Stimulated activated CD4-positive, alpha-beta T cell treated with anti-CD3 and anti-CD28 coated beads, Interleukin-4, amount 100 ng/mL, for 4 hours (primary cell): ENCODE data around the gene CHST13.

Experiments used
- DNase-seq, 2 experiments: peaks; one replicate each; pipeline ENCODE4 v3.0.0-alpha.2; 2020

CHST13 gene

GRCh38 chr3:126488185-126488584 is 35.8 kb upstream of the CHST13 start:
- no peak for DNase-seq

- no peak for DNase-seq
Observed at GRCh38 chr3:126488886-126489569, 34.9 kb upstream of the CHST13 start.

GRCh38 chr3:126490619-126491018 is 33.3 kb upstream of the CHST13 start:
- DNase-seq, result no peak

- no peak for DNase-seq
Observed at GRCh38 chr3:126491221-126492013, 32.5 kb upstream of the CHST13 start.

- DNase-seq, result no peak
Observed at GRCh38 chr3:126493051-126493450, 30.9 kb upstream of the CHST13 start.

- DNase-seq, result no peak
Observed at GRCh38 chr3:126493739-126494138, 30.2 kb upstream of the CHST13 start.

GRCh38 chr3:126494204-126494969 is 29.6 kb upstream of the CHST13 start:
- DNase-seq, result no peak

- no peak for DNase-seq
Observed at GRCh38 chr3:126494970-126495230, 29.1 kb upstream of the CHST13 start.

GRCh38 chr3:126495786-126496185 is 28.2 kb upstream of the CHST13 start:
- no peak for DNase-seq

- no peak for DNase-seq
Observed at GRCh38 chr3:126496894-126497850, 26.8 kb upstream of the CHST13 start.

- no peak for DNase-seq
Observed at GRCh38 chr3:126497956-126498355, 26.0 kb upstream of the CHST13 start.

- no peak for DNase-seq
Observed at GRCh38 chr3:126498461-126498860, 25.5 kb upstream of the CHST13 start.

GRCh38 chr3:126498929-126499328 is 25.0 kb upstream of the CHST13 start:
- no peak for DNase-seq

- no peak for DNase-seq
Observed at GRCh38 chr3:126499401-126499800, 24.6 kb upstream of the CHST13 start.

- no peak for DNase-seq
Observed at GRCh38 chr3:126500016-126500415, 23.9 kb upstream of the CHST13 start.

- no peak for DNase-seq
Observed at GRCh38 chr3:126501054-126501453, 22.9 kb upstream of the CHST13 start.

GRCh38 chr3:126501736-126502135 is 22.2 kb upstream of the CHST13 start:
- no peak for DNase-seq

GRCh38 chr3:126502656-126503055 is 21.3 kb upstream of the CHST13 start:
- DNase-seq, result no peak

- no peak for DNase-seq
Observed at GRCh38 chr3:126503701-126504100, 20.3 kb upstream of the CHST13 start.

GRCh38 chr3:126507886-126508285 is 16.1 kb upstream of the CHST13 start:
- DNase-seq, result no peak

- DNase-seq, result no peak
Observed at GRCh38 chr3:126508564-126508964, 15.4 kb upstream of the CHST13 start.

GRCh38 chr3:126509597-126510307 is 14.2 kb upstream of the CHST13 start:
- no peak for DNase-seq
